Measurements from ENCODE around the gene ALG10. TPM values are rescaled to one million over a fixed set of nuclear protein-coding genes. Genes with fewer than 3 reads are reported as not detected.
"Not testable (repeated sequence)": the region's sequence is repeated elsewhere in the genome, so short reads cannot be mapped to it uniquely, and the experiment has no call there.

ALG10 gene
- total and polyA plus RNA-seq, 3 experiments from 2014 or later = 3.6 to 23.3 (median 19.8) TPM

- no peak overlapping the region for H3K4me3 ChIP-seq (ENCODE audit: low read length)
- Mint-ChIP-seq H3K27ac (no peak overlapping the region), H3K4me1 (peaks cover 2 to 7% (median 5%) of the 10 kb centered on the region in 3 donors), H3K36me3 (peaks cover 0 to 3% (median 0%) of the 10 kb centered on the region in 3 donors), H3K4me3 (no peak overlapping the region), H3K27me3 (peaks cover 10 to 22% of the 10 kb centered on the region in 2 donors), H3K9me3 (no peaks in the 10 kb centered on the region)
- H3K27me3 ChIP-seq (ENCODE audit: insufficient read depth, low read length, poor library complexity, severe bottlenecking) = no peaks in the 10 kb centered on the region
- no peak for DNase-seq
- H3K27ac ChIP-seq (ENCODE audit: low read depth, low read length) = no peak overlapping the region
- CTCF ChIA-PET = no interaction called here
- POLR2A ChIA-PET = no interaction called here
- H3K4me1 ChIP-seq (ENCODE audit: insufficient read depth, low read length) = peaks cover under 1% of the 10 kb centered on the region
- no peaks in the 10 kb centered on the region for H3K36me3 ChIP-seq (ENCODE audit: insufficient read depth, low read length)
- no peaks in the 10 kb centered on the region for H3K9me3 ChIP-seq (ENCODE audit: low read length)
Observed at GRCh38 chr12:34016361-34016760, 5.9 kb upstream of the ALG10 start.

- Histone ChIP-seq H3K27ac (ENCODE audit: low read depth, low read length) (no peak overlapping the region), H3K9me3 (ENCODE audit: low read length) (no peaks in the 10 kb centered on the region), H3K36me3 (ENCODE audit: insufficient read depth, low read length) (no peaks in the 10 kb centered on the region), H3K27me3 (ENCODE audit: insufficient read depth, low read length, poor library complexity, severe bottlenecking) (no peaks in the 10 kb centered on the region), H3K4me3 (ENCODE audit: low read length) (no peak overlapping the region), H3K4me1 (ENCODE audit: insufficient read depth, low read length) (peaks cover 17% of the 10 kb centered on the region)
- Mint-ChIP-seq H3K27me3 (peaks cover 0 to 10% of the 10 kb centered on the region in 2 donors), H3K4me3 (peak overlapping the region in 2 of 7 donors; percentile 21 to 45), H3K36me3 (peaks cover under 1 to 16% (median 2%) of the 10 kb centered on the region in 3 donors), H3K4me1 (peaks cover 25 to 38% (median 32%) of the 10 kb centered on the region in 3 donors), H3K27ac (peak overlapping the region in 5 of 8 donors; percentile 11 to 99 (median 61)), H3K9me3 (no peaks in the 10 kb centered on the region)
- ChIA-PET CTCF (interaction anchor here (4.8 kb wide), 1 partner anchor 1265 kb away, joined by 52 read pairs; the partner anchor contains the start of gene YARS2), POLR2A (interaction anchor here (2.4 kb wide), 1 partner anchor 1265 kb away, joined by 44 read pairs; the partner anchor contains the start of gene YARS2)
- no peak for DNase-seq
Observed at GRCh38 chr12:34021071-34021470, 1.2 kb upstream of the ALG10 start.

- H3K4me3 Mint-ChIP-seq; H3K27ac ChIP-seq (ENCODE audit: low read depth, low read length); POLR2A ChIA-PET; H3K9me3 ChIP-seq (ENCODE audit: low read length); H3K27ac Mint-ChIP-seq; H3K27me3 Mint-ChIP-seq; H3K4me3 ChIP-seq (ENCODE audit: low read length); H3K27me3 ChIP-seq (ENCODE audit: insufficient read depth, low read length, poor library complexity, severe bottlenecking); H3K9me3 Mint-ChIP-seq; DNase-seq; H3K36me3 ChIP-seq (ENCODE audit: insufficient read depth, low read length): not testable (repeated sequence)
- peaks cover 11% of the 10 kb centered on the region for H3K4me1 ChIP-seq (ENCODE audit: insufficient read depth, low read length)
- H3K4me1 Mint-ChIP-seq = peaks cover 14 to 21% (median 16%) of the 10 kb centered on the region in 3 donors
- CTCF ChIA-PET = interaction anchor here (1.0 kb wide), 1 partner anchor 1271 kb away, joined by 3 read pairs; the partner anchor contains the start of gene YARS2
- H3K36me3 Mint-ChIP-seq = peaks cover 0 to 35% (median 9%) of the 10 kb centered on the region in 3 donors
Observed at GRCh38 chr12:34027661-34028060, 5.4 kb downstream of the ALG10 start.

GRCh38 chr12:34030591-34030990, 8.3 kb downstream of the ALG10 start:
- no peaks in the 10 kb centered on the region for H3K4me1 Mint-ChIP-seq
- H3K27me3 Mint-ChIP-seq = no peaks in the 10 kb centered on the region
- no peak overlapping the region for H3K27ac ChIP-seq (ENCODE audit: low read depth, low read length)
- H3K36me3 ChIP-seq (ENCODE audit: insufficient read depth, low read length) = no peaks in the 10 kb centered on the region
- ChIA-PET POLR2A (no interaction called here), CTCF (no interaction called here)
- H3K4me3 Mint-ChIP-seq = no peak overlapping the region
- no peak overlapping the region for H3K27ac Mint-ChIP-seq
- H3K9me3 Mint-ChIP-seq = no peaks in the 10 kb centered on the region
- DNase-seq = no peak
- no peaks in the 10 kb centered on the region for H3K27me3 ChIP-seq (ENCODE audit: insufficient read depth, low read length, poor library complexity, severe bottlenecking)
- no peaks in the 10 kb centered on the region for H3K9me3 ChIP-seq (ENCODE audit: low read length)
- no peak overlapping the region for H3K4me3 ChIP-seq (ENCODE audit: low read length)
- no peaks in the 10 kb centered on the region for H3K4me1 ChIP-seq (ENCODE audit: insufficient read depth, low read length)
- peaks cover 0 to 26% (median 9%) of the 10 kb centered on the region in 3 donors for H3K36me3 Mint-ChIP-seq

- H3K36me3 Mint-ChIP-seq = peaks cover 0 to 6% (median 0%) of the 10 kb centered on the region in 3 donors
- H3K4me1 ChIP-seq (ENCODE audit: insufficient read depth, low read length) = no peaks in the 10 kb centered on the region
- POLR2A ChIA-PET = no interaction called here
- no peaks in the 10 kb centered on the region for H3K9me3 Mint-ChIP-seq
- no peaks in the 10 kb centered on the region for H3K36me3 ChIP-seq (ENCODE audit: insufficient read depth, low read length)
- no peaks in the 10 kb centered on the region for H3K4me1 Mint-ChIP-seq
- no peak overlapping the region for H3K4me3 ChIP-seq (ENCODE audit: low read length)
- no peak overlapping the region for H3K27ac ChIP-seq (ENCODE audit: low read depth, low read length)
- H3K4me3 Mint-ChIP-seq = no peak overlapping the region
- H3K27me3 ChIP-seq (ENCODE audit: insufficient read depth, low read length, poor library complexity, severe bottlenecking) = no peaks in the 10 kb centered on the region
- H3K27me3 Mint-ChIP-seq = no peaks in the 10 kb centered on the region
- no peaks in the 10 kb centered on the region for H3K9me3 ChIP-seq (ENCODE audit: low read length)
- DNase-seq = peak in 2 of 5 donors; percentile 4 to 22
- H3K27ac Mint-ChIP-seq = no peak overlapping the region
- CTCF ChIA-PET = no interaction called here
Observed at GRCh38 chr12:34033628-34034296, 11.5 kb downstream of the ALG10 start.

- H3K4me1 Mint-ChIP-seq; H3K4me1 ChIP-seq (ENCODE audit: insufficient read depth, low read length); H3K9me3 ChIP-seq (ENCODE audit: low read length); H3K27me3 Mint-ChIP-seq; H3K36me3 Mint-ChIP-seq; POLR2A ChIA-PET; H3K27ac Mint-ChIP-seq; DNase-seq; H3K4me3 Mint-ChIP-seq; H3K9me3 Mint-ChIP-seq; H3K27me3 ChIP-seq (ENCODE audit: insufficient read depth, low read length, poor library complexity, severe bottlenecking); H3K27ac ChIP-seq (ENCODE audit: low read depth, low read length); H3K4me3 ChIP-seq (ENCODE audit: low read length); H3K36me3 ChIP-seq (ENCODE audit: insufficient read depth, low read length): not testable (repeated sequence)
- CTCF ChIA-PET = interaction anchor here (1.6 kb wide), 1 partner anchor 16 kb away, joined by 5 read pairs; the partner anchor contains the start of gene ALG10
Observed at GRCh38 chr12:34038357-34038756, 16.1 kb downstream of the ALG10 start.

- peaks cover 8 to 19% of the 10 kb centered on the region in 2 donors for H3K27me3 Mint-ChIP-seq
- no peaks in the 10 kb centered on the region for H3K36me3 Mint-ChIP-seq
- Histone ChIP-seq H3K4me1 (ENCODE audit: insufficient read depth, low read length) (no peaks in the 10 kb centered on the region), H3K4me3 (ENCODE audit: low read length) (no peak overlapping the region), H3K9me3 (ENCODE audit: low read length) (no peaks in the 10 kb centered on the region), H3K36me3 (ENCODE audit: insufficient read depth, low read length) (no peaks in the 10 kb centered on the region), H3K27me3 (ENCODE audit: insufficient read depth, low read length, poor library complexity, severe bottlenecking) (no peaks in the 10 kb centered on the region), H3K27ac (ENCODE audit: low read depth, low read length) (no peak overlapping the region)
- CTCF ChIA-PET = no interaction called here
- peaks cover 3 to 16% (median 8%) of the 10 kb centered on the region in 5 donors for H3K9me3 Mint-ChIP-seq
- no peaks in the 10 kb centered on the region for H3K4me1 Mint-ChIP-seq
- POLR2A ChIA-PET = no interaction called here
- DNase-seq = no peak
- H3K27ac Mint-ChIP-seq = no peak overlapping the region
- H3K4me3 Mint-ChIP-seq = no peak overlapping the region
Observed at GRCh38 chr12:34046570-34046969, 24.3 kb downstream of the ALG10 start.

GRCh38 chr12:34047855-34048254, 25.6 kb downstream of the ALG10 start:
- Mint-ChIP-seq H3K9me3 (peaks cover 3 to 18% (median 14%) of the 10 kb centered on the region in 5 donors), H3K27me3 (peaks cover 8 to 19% of the 10 kb centered on the region in 2 donors)
- H3K9me3 ChIP-seq (ENCODE audit: low read length); H3K36me3 ChIP-seq (ENCODE audit: insufficient read depth, low read length); H3K27me3 ChIP-seq (ENCODE audit: insufficient read depth, low read length, poor library complexity, severe bottlenecking); H3K27ac Mint-ChIP-seq; DNase-seq; H3K36me3 Mint-ChIP-seq; CTCF ChIA-PET; H3K4me1 Mint-ChIP-seq; H3K27ac ChIP-seq (ENCODE audit: low read depth, low read length); H3K4me1 ChIP-seq (ENCODE audit: insufficient read depth, low read length); H3K4me3 Mint-ChIP-seq; H3K4me3 ChIP-seq (ENCODE audit: low read length): not testable (repeated sequence)
- POLR2A ChIA-PET = interaction anchor here (0.6 kb wide), 1 partner anchor 25 kb away, joined by 6 read pairs; the partner anchor contains the start of gene ALG10

Data from CD8-positive, alpha-beta memory T cell (primary cell).